ENCODE measurements around the gene PXMP4. TPM values are rescaled to one million over a fixed set of nuclear protein-coding genes. Genes with fewer than 3 reads are reported as not detected.

PXMP4 gene
- total and polyA plus RNA-seq, 2 of the 4 experiments (the other 2 are of a cell fraction), result 3.6 to 7.1 TPM

- Histone ChIP-seq H3K27ac (ENCODE audit: insufficient read depth, low read length) (no peak overlapping the region), H2AK5ac (ENCODE audit: low read depth, low read length) (no peak overlapping the region), H4K91ac (ENCODE audit: insufficient read depth, low read depth, low read length) (no peak overlapping the region), H4K5ac (ENCODE audit: low read depth, low read length) (no peak overlapping the region), H4K8ac (ENCODE audit: low read depth in 2 of 2, low read length in 2 of 2) (no peak overlapping the region), H3K56ac (ENCODE audit: extremely low read depth, insufficient read depth, low read length) (no peak overlapping the region), H2BK120ac (ENCODE audit: low read depth, low read length) (no peak overlapping the region), H3K9me3 (ENCODE audit: control insufficient read depth, insufficient read depth, low read length) (no peaks in the 10 kb centered on the region), H2AFZ (replicated peaks; ENCODE audit: low read length, poor library complexity) (no peak overlapping the region), H3K4ac (ENCODE audit: low read depth, low read length) (no peak overlapping the region), H3K79me1 (ENCODE audit: low read depth in 1 of 2, low read length in 2 of 2) (peaks cover 10 to 73% of the 10 kb centered on the region in 2 experiments; a peak in 3 of 4 replicates), H3K9me1 (ENCODE audit: insufficient read depth, low read length) (peaks cover 28% of the 10 kb centered on the region), H2AK9ac (replicated peaks; ENCODE audit: low read depth, low read length, poor library complexity) (peak overlapping the region; percentile 50), H3K23ac (ENCODE audit: low read depth, low read length) (no peak overlapping the region), H4K20me1 (ENCODE audit: insufficient read depth, low read length) (peaks cover 19% of the 10 kb centered on the region; the same call in 1 of the 2 replicates), H3K4me2 (ENCODE audit: low read depth, low read length) (no peak overlapping the region), H2BK5ac (ENCODE audit: low read depth, low read length, poor library complexity, severe bottlenecking) (no peak overlapping the region), H2BK20ac (ENCODE audit: low read depth, low read length) (no peak overlapping the region), H3K9ac (ENCODE audit: low read depth, low read length) (no peak overlapping the region), H3K4me3 (ENCODE audit: insufficient read depth, low read depth, low read length) (no peak overlapping the region), H2BK15ac (ENCODE audit: low read depth, low read length) (no peak overlapping the region), H3K14ac (replicated peaks; ENCODE audit: low read depth, low read length) (no peak overlapping the region), H3K36me3 (ENCODE audit: control insufficient read depth, insufficient read depth, low read length) (peaks cover 13% of the 10 kb centered on the region), H3K27me3 (ENCODE audit: control insufficient read depth, insufficient read depth, low read length) (no peaks in the 10 kb centered on the region), H3K4me1 (ENCODE audit: control insufficient read depth, insufficient read depth, low read length) (peaks cover 26% of the 10 kb centered on the region), H3K18ac (ENCODE audit: low read depth, low read length) (no peak overlapping the region)
- TF ChIP-seq FOS (IDR thresholded peaks at IDR 0.05; ENCODE audit: low read depth, low read length), result no peak
- TF ChIP-seq BHLHE40 (IDR thresholded peaks at IDR 0.05; ENCODE audit: low read depth, low read length), result no peak
- TF ChIP-seq NFE2L2 (IDR thresholded peaks at IDR 0.05; ENCODE audit: low read depth, low read length), result no peak
- TF ChIP-seq SMC3 (IDR thresholded peaks at IDR 0.05; ENCODE audit: low read depth, low read length), result no peak
- no peak for TF ChIP-seq RCOR1 (IDR thresholded peaks at IDR 0.05; ENCODE audit: insufficient replicate concordance, low read length)
- TF ChIP-seq MXI1 (IDR thresholded peaks at IDR 0.05; ENCODE audit: borderline replicate concordance, low read depth, low read length), result no peak
- TF ChIP-seq CTCF (conservative IDR thresholded peaks at IDR 0.05; ENCODE audit: low read depth, low read length), result no peak
- TF ChIP-seq CHD1 (IDR thresholded peaks at IDR 0.05; ENCODE audit: low read depth, low read length), result no peak
- no peak for TF ChIP-seq RAD21 (IDR thresholded peaks at IDR 0.05; ENCODE audit: low read length)
- no peak for TF ChIP-seq MAZ (IDR thresholded peaks at IDR 0.05; ENCODE audit: borderline replicate concordance, low read depth, low read length)
- TF ChIP-seq ELK1 (IDR thresholded peaks at IDR 0.05; ENCODE audit: borderline replicate concordance, low read depth, low read length), result no peak
- TF ChIP-seq POLR2A (IDR thresholded peaks at IDR 0.05; ENCODE audit: low read depth, low read length), result no peak
- no peak for TF ChIP-seq USF2 (IDR thresholded peaks at IDR 0.05; ENCODE audit: low read depth, low read length)
- no peak for TF ChIP-seq MAFK (IDR thresholded peaks at IDR 0.05; ENCODE audit: low read depth, low read length)
- POLR2A ChIA-PET (ENCODE audit: unreplicated experiment), result interaction anchor here (0.5 to 0.6 kb wide), 2 partner anchors 305 to 861 kb away, joined by 5 to 17 read pairs; no protein-coding TSS in a partner anchor
- DNase-seq (no peak), ATAC-seq (ENCODE audit: low read depth) (no peak)
- CTCF ChIA-PET, result no interaction called here
- intact Hi-C loops (cut with micrococcal nuclease), result loop anchor here (5.0 to 10.0 kb wide), 2 partner anchors 64 to 146 kb away; partner anchors contain the start of genes CHMP4B and ZNF341
- BruUV-seq (replicated peaks), result no TSS peak
- in situ Hi-C loops (cut with MboI; ENCODE audit: low sequenced_read_pairs), result no loop called here
- 92% methylated on average over 9 of the region's 13 CpGs; no CpG with 5 or more reads in 1 of the 2 experiments for WGBS, 2 experiments (ENCODE audit: extremely low coverage in 2 of 2, insufficient read length in 1 of 2)
- dilution Hi-C loops (cut with HindIII; ENCODE audit: low sequenced_read_pairs, unreplicated experiment), result no loop called here
Observed at GRCh38 chr20:33668466-33669155, 51.5 kb downstream of the PXMP4 start.
